B cell (primary cell): Measurements from ENCODE around the gene FRG2C. TPM values are rescaled to one million over a fixed set of nuclear protein-coding genes. Genes with fewer than 3 reads are reported as not detected.
A peak's percentile ranks its signal among the peaks of the same experiment; 100 is the strongest.
"Not testable (repeated sequence)": the region's sequence is repeated elsewhere in the genome, so short reads cannot be mapped to it uniquely, and the experiment has no call there.

Experiments
- ATAC-seq: fragments of 200-7000 bp; cut with Tn5 transposase; one replicate; pipeline ENCODE4 v1.10.0; 2021; ENCODE audit warnings: low read depth, mild to moderate bottlenecking, moderate number of reproducible peaks, moderate library complexity
- CTCF ChIA-PET: fragments of 350-600 bp; sonication (Branson Sonifier 250); formaldehyde crosslinking; loops from one replicate; lab custom pipeline; 2021; ENCODE audit warnings: antibody characterized with exemption, inconsistent platforms; lab: Charles Lee
- POLR2A ChIA-PET: fragments of 350-600 bp; sonication (Branson Sonifier 250); formaldehyde crosslinking; loops from one replicate; lab custom pipeline; 2021; ENCODE audit warnings: antibody characterized with exemption; lab: Charles Lee
- DNase-seq: peaks from one replicate; pipeline ENCODE4 v3.0.0; 2013
- H2AFZ ChIP-seq: 2 replicates; pipeline ENCODE4 v1.6.1; 2012; ENCODE audit warnings: mild to moderate bottlenecking, low read depth, low read length; ENCODE audit not compliant: insufficient read depth, poor library complexity, severe bottlenecking
- H3K27ac ChIP-seq, 2 donors: 1 replicate in 1 of 2; 2 replicates in 1 of 2; pipeline ENCODE4 v1.5.1; 2012 to 2013; ENCODE audit warnings: low read length in 2 of 2, mild to moderate bottlenecking in 2 of 2, moderate library complexity in 1 of 2
- H3K27me3 ChIP-seq, 4 experiments: fragments of 200-600 bp in 1 of 4; sonication (generic) in 1 of 4; replicated peaks in 1 of 4; 1 replicate in 2 of 4; 2 replicates in 2 of 4; pipeline versions ENCODE4 v1.6.1 to v1.7.0; 2013 to 2016; ENCODE audit warnings: low read length in 3 of 4, mild to moderate bottlenecking in 2 of 4, mixed read lengths in 1 of 4, moderate library complexity in 1 of 4; ENCODE audit not compliant: insufficient read depth in 4 of 4, control insufficient read depth in 3 of 4; ENCODE audit errors: control extremely low read depth in 1 of 4
- H3K36me3 ChIP-seq, 2 experiments: replicated peaks in 1 of 2; 1 replicate in 1 of 2; 2 replicates in 1 of 2; pipeline versions ENCODE4 v1.6.1 to v1.7.1; 2013; ENCODE audit warnings: low read length in 1 of 2; ENCODE audit not compliant: insufficient read depth in 2 of 2, control insufficient read depth in 1 of 2; ENCODE audit errors: control extremely low read depth in 1 of 2, extremely low read depth in 1 of 2
- H3K4me1 ChIP-seq, 2 donors: fragments of 200-600 bp in 1 of 2; sonication (generic) in 1 of 2; 1 replicate in 1 of 2; 2 replicates in 1 of 2; pipeline versions ENCODE4 v1.5.1 to v1.6.1; 2013 to 2017; ENCODE audit warnings: low read length in 2 of 2; ENCODE audit not compliant: control insufficient read depth in 2 of 2, insufficient read depth in 2 of 2
- H3K4me2 ChIP-seq: replicated peaks from 2 replicates; pipeline ENCODE3; 2012; ENCODE audit warnings: mild to moderate bottlenecking, low read depth, low read length; ENCODE audit not compliant: poor library complexity, severe bottlenecking
- H3K4me3 ChIP-seq, 5 experiments: fragments of 200-600 bp in 1 of 5; sonication (generic) in 1 of 5; 1 replicate in 3 of 5; 2 replicates in 2 of 5; pipeline versions ENCODE4 v1.5.1 to v1.7.0; 2011 to 2016; ENCODE audit warnings: low read length in 4 of 5, mild to moderate bottlenecking in 4 of 5, low read depth in 2 of 5, control low read depth in 1 of 5, moderate library complexity in 1 of 5; ENCODE audit not compliant: insufficient read depth in 1 of 5; ENCODE audit errors: control extremely low read depth in 1 of 5, extremely low read depth in 1 of 5
- H3K79me2 ChIP-seq: fragments of 200-600 bp; sonication (generic); one replicate; pipeline ENCODE4 v1.6.0; 2016; ENCODE audit warnings: low read length; ENCODE audit not compliant: control insufficient read depth, insufficient read depth
- H3K9ac ChIP-seq: fragments of 200-600 bp; sonication (generic); 2 replicates; pipeline ENCODE4 v1.6.1; 2017; ENCODE audit warnings: mild to moderate bottlenecking, low read length, moderate library complexity
- H3K9me3 ChIP-seq, 3 donors: one replicate each; pipeline versions ENCODE4 v1.6.1 to v1.7.1; 2013; ENCODE audit warnings: low read length in 2 of 3; ENCODE audit not compliant: control insufficient read depth in 2 of 3, insufficient read depth in 1 of 3; ENCODE audit errors: control extremely low read depth in 1 of 3
- H4K20me1 ChIP-seq: 2 replicates; pipeline ENCODE4 v1.6.0; 2012; ENCODE audit warnings: mild to moderate bottlenecking, low read length; ENCODE audit not compliant: insufficient read depth, control insufficient read depth, poor library complexity, severe bottlenecking
- H3K27ac Mint-ChIP-seq: one replicate; pipeline ENCODE4 v1.8.0; 2021; ENCODE audit warnings: mixed read lengths
- H3K27me3 Mint-ChIP-seq: one replicate; pipeline ENCODE4 v1.8.0; 2021; ENCODE audit warnings: mixed read lengths
- H3K4me1 Mint-ChIP-seq: one replicate; pipeline ENCODE4 v1.8.0; 2021; ENCODE audit warnings: mixed read lengths
- H3K4me3 Mint-ChIP-seq: one replicate; pipeline ENCODE4 v1.8.0; 2021; ENCODE audit warnings: mixed read lengths
- H3K9me3 Mint-ChIP-seq: one replicate; pipeline ENCODE4 v1.8.0; 2022; ENCODE audit warnings: mixed read lengths; ENCODE audit not compliant: insufficient read depth
- WGBS: methylation state at CpG from one replicate; pipeline ENCODE4 v1.1.5; 2013; ENCODE audit warnings: missing lambda C conversion rate; ENCODE audit not compliant: insufficient coverage; 5-methylcytosine and 5-hydroxymethylcytosine counted together
- intact Hi-C: fragments of 100-400 bp; cut with micrococcal nuclease; formaldehyde crosslinking; loops from one replicate; pipeline ENCODE4 v1.10.0; 2022
- polyA plus RNA-seq: library from polyadenylated mRNA; depleted of rRNA; stranded (reverse); fragments of >200 nt; gene quantifications from 2 replicates; pipeline ENCODE4 v1.2.3, GENCODE V29; 2012
- total RNA-seq, 2 donors: library from RNA; stranded (reverse); fragments of 120-200 nt in 1 of 2; gene quantifications; 1 replicate in 1 of 2; 2 replicates in 1 of 2; pipeline versions ENCODE4 v1.2.3 to v1.2.4, GENCODE V29; 2013 to 2022

FRG2C gene
- total and polyA plus RNA-seq, 2 donors (not counting 1 experiment from before 2014, with no cell fraction given), result not detected

GRCh38 chr3:75658411-75659107, 5.6 kb upstream of the FRG2C start:
- intact Hi-C loops, H3K4me1 ChIP-seq, H3K4me1 Mint-ChIP-seq, H4K20me1 ChIP-seq, H3K27ac Mint-ChIP-seq, H3K36me3 ChIP-seq, POLR2A ChIA-PET, CTCF ChIA-PET, H3K79me2 ChIP-seq, H3K27ac ChIP-seq, DNase-seq, ATAC-seq, H3K27me3 ChIP-seq, H3K9me3 Mint-ChIP-seq, H3K9ac ChIP-seq: not testable (repeated sequence)
- peaks cover 37% of the 10 kb centered on the region for H3K27me3 Mint-ChIP-seq
- WGBS, result 4% methylated on average over 38 of the region's 42 CpGs
- peak overlapping the region; percentile 19 for H3K4me3 Mint-ChIP-seq
- H2AFZ ChIP-seq, result peak overlapping the region; percentile 54
- peaks cover 0 to 13% (median 0%) of the 10 kb centered on the region in 3 donors for H3K9me3 ChIP-seq
- H3K4me3 ChIP-seq, result peak overlapping the region in 3 of 5 experiments; percentile 13 to 48 (median 31)
- H3K4me2 ChIP-seq, result peak overlapping the region; percentile 22

- peak overlapping the region; percentile 22 for H3K4me2 ChIP-seq
- intact Hi-C loops, H3K27ac Mint-ChIP-seq, H3K4me3 Mint-ChIP-seq, DNase-seq, ATAC-seq, CTCF ChIA-PET, H3K9ac ChIP-seq, H3K4me1 ChIP-seq, H3K36me3 ChIP-seq, H3K27me3 ChIP-seq, H4K20me1 ChIP-seq, H3K4me1 Mint-ChIP-seq, H3K79me2 ChIP-seq, H3K9me3 Mint-ChIP-seq, POLR2A ChIA-PET, H3K27ac ChIP-seq: not testable (repeated sequence)
- H3K27me3 Mint-ChIP-seq, result peaks cover 33% of the 10 kb centered on the region
- H3K4me3 ChIP-seq, result peak overlapping the region in 1 of 5 experiments; percentile 48
- H3K9me3 ChIP-seq, result peaks cover 0 to 13% (median 0%) of the 10 kb centered on the region in 3 donors
- H2AFZ ChIP-seq, result peak overlapping the region; percentile 54
Observed at GRCh38 chr3:75659108-75659433, 5.1 kb upstream of the FRG2C start.

DNA sequence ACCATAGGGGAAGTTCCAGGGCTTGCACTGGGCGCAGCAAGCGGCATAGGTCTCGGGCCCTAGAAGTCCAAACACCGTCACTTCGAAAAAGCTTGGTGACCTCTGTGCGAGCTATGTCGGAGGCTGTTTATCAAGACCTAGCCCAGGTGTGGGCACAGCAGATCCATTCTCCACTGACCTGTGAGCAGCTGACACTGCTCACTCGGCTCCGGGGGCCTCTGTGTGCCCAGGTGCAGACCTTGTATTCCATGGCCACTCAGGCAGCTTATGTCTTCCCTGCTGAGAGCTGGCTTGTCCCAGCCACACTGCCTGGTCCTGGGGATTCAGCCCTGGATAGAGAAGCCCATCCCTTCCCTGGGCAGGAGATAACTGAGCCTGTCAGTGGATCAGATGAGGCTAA, 1.5 kb downstream of the FRG2C start:
- H3K9me3 ChIP-seq, result peaks cover 0 to 35% (median 0%) of the 10 kb centered on the region in 3 donors
- H3K27ac Mint-ChIP-seq, POLR2A ChIA-PET, CTCF ChIA-PET, DNase-seq, H3K4me2 ChIP-seq, H3K36me3 ChIP-seq, H3K4me3 Mint-ChIP-seq, H3K9ac ChIP-seq, H4K20me1 ChIP-seq, H3K9me3 Mint-ChIP-seq, H3K79me2 ChIP-seq, ATAC-seq, H2AFZ ChIP-seq, intact Hi-C loops, H3K4me3 ChIP-seq, H3K27ac ChIP-seq: not testable (repeated sequence)
- Mint-ChIP-seq H3K27me3 (peaks cover 46% of the 10 kb centered on the region), H3K4me1 (peaks cover 14% of the 10 kb centered on the region)
- peaks cover 0 to 26% (median 3%) of the 10 kb centered on the region in 4 experiments for H3K27me3 ChIP-seq
- 73% methylated on average over 9 of the region's 9 CpGs for WGBS
- peaks cover 6 to 13% of the 10 kb centered on the region in 2 donors for H3K4me1 ChIP-seq
